IMR-90 (cell line): ENCODE data around the gene ERG28. TPM values are rescaled to one million over a fixed set of nuclear protein-coding genes. Genes with fewer than 3 reads are reported as not detected.

Experiments
- ATAC-seq: fragments of 200-7000 bp; cut with Tn5 transposase; 2 replicates; pipeline ENCODE4 v1.9.1; 2020; ENCODE audit warnings: low read depth, mild to moderate bottlenecking, moderate library complexity
- BruUV-seq: library from RNA; stranded (reverse); fragments of 400-500 nt; replicated peaks from 2 replicates; lab custom pipeline; 2021; lab: Mats Ljungman, UMichigan
- CTCF ChIA-PET: fragments of 300-600 bp; formaldehyde crosslinking; extraction: SDS; loops from one replicate; lab custom pipeline; 2021; ENCODE audit warnings: antibody characterized with exemption; lab: Yijun Ruan, JAX
- POLR2A ChIA-PET: fragments of 300-600 bp; sonication (Branson Sonifier 250); formaldehyde crosslinking; loops from one replicate; lab custom pipeline; 2022; ENCODE audit warnings: antibody characterized with exemption; ENCODE audit not compliant: unreplicated experiment; lab: Charles Lee
- DNase-seq: peaks from one replicate; pipeline ENCODE4 v3.0.0; 2013
- H2AFZ ChIP-seq: replicated peaks from 2 replicates; pipeline ENCODE3; 2013; ENCODE audit warnings: low read length, mild to moderate bottlenecking; ENCODE audit not compliant: poor library complexity
- H2AK5ac ChIP-seq: 2 replicates; pipeline ENCODE4 v1.6.1; 2013; ENCODE audit warnings: low read depth, low read length, inconsistent platforms
- H2AK9ac ChIP-seq: replicated peaks from 2 replicates; pipeline ENCODE3; 2013; ENCODE audit warnings: mild to moderate bottlenecking, low read depth, low read length, moderate library complexity; ENCODE audit not compliant: poor library complexity
- H2BK120ac ChIP-seq: 2 replicates; pipeline ENCODE4 v1.6.1; 2013; ENCODE audit warnings: low read depth, low read length, inconsistent platforms
- H2BK15ac ChIP-seq: 3 replicates; pipeline ENCODE4 v1.6.1; 2013; ENCODE audit warnings: low read depth, low read length, inconsistent platforms
- H2BK20ac ChIP-seq: 2 replicates; pipeline ENCODE4 v1.6.1; 2013; ENCODE audit warnings: low read depth, mild to moderate bottlenecking, inconsistent platforms, low read length, moderate library complexity
- H2BK5ac ChIP-seq: 2 replicates; pipeline ENCODE4 v1.6.1; 2013; ENCODE audit warnings: mild to moderate bottlenecking, low read depth, low read length, inconsistent platforms; ENCODE audit not compliant: poor library complexity, severe bottlenecking
- H3K14ac ChIP-seq: replicated peaks from 2 replicates; pipeline ENCODE4 v1.6.1; 2013; ENCODE audit warnings: low read depth, low read length, inconsistent platforms
- H3K18ac ChIP-seq: 2 replicates; pipeline ENCODE4 v1.6.1; 2013; ENCODE audit warnings: low read depth, low read length, control low read depth
- H3K23ac ChIP-seq: 2 replicates; pipeline ENCODE4 v1.6.1; 2013; ENCODE audit warnings: low read depth, low read length, inconsistent platforms
- H3K27ac ChIP-seq: 2 replicates; pipeline ENCODE4 v1.5.1; 2013; ENCODE audit warnings: mild to moderate bottlenecking, control low read depth, low read length; ENCODE audit not compliant: insufficient read depth
- H3K27me3 ChIP-seq: 2 replicates; pipeline ENCODE4 v1.6.1; 2013; ENCODE audit warnings: low read length; ENCODE audit not compliant: control insufficient read depth, insufficient read depth
- H3K36me3 ChIP-seq: 2 replicates; pipeline ENCODE4 v1.6.1; 2013; ENCODE audit warnings: low read length, mixed read lengths; ENCODE audit not compliant: control insufficient read depth, insufficient read depth
- H3K4ac ChIP-seq: 2 replicates; pipeline ENCODE4 v1.6.1; 2013; ENCODE audit warnings: low read depth, low read length, inconsistent platforms
- H3K4me1 ChIP-seq: 2 replicates; pipeline ENCODE4 v1.6.1; 2013; ENCODE audit warnings: low read length, mixed read lengths; ENCODE audit not compliant: control insufficient read depth, insufficient read depth
- H3K4me2 ChIP-seq: 2 replicates; pipeline ENCODE4 v1.6.1; 2013; ENCODE audit warnings: low read depth, mild to moderate bottlenecking, control low read depth, low read length, moderate library complexity
- H3K4me3 ChIP-seq: 2 replicates; pipeline ENCODE4 v1.5.1; 2013; ENCODE audit warnings: low read depth, mild to moderate bottlenecking, control low read depth, low read length, moderate library complexity; ENCODE audit not compliant: insufficient read depth
- H3K56ac ChIP-seq: 2 replicates; pipeline ENCODE4 v1.6.1; 2013; ENCODE audit warnings: low read length, inconsistent platforms; ENCODE audit not compliant: insufficient read depth; ENCODE audit errors: extremely low read depth
- H3K79me1 ChIP-seq, 2 experiments: 2 replicates each; pipeline ENCODE4 v1.6.1; 2013; ENCODE audit warnings: low read length in 2 of 2, inconsistent platforms in 1 of 2, low read depth in 1 of 2
- H3K9ac ChIP-seq: 2 replicates; pipeline ENCODE4 v1.6.1; 2013; ENCODE audit warnings: low read depth, low read length, control low read depth
- H3K9me1 ChIP-seq: 2 replicates; pipeline ENCODE4 v1.6.1; 2013; ENCODE audit warnings: low read length, inconsistent platforms; ENCODE audit not compliant: insufficient read depth
- H3K9me3 ChIP-seq: 2 replicates; pipeline ENCODE4 v1.6.1; 2013; ENCODE audit warnings: low read length; ENCODE audit not compliant: control insufficient read depth, insufficient read depth
- H4K20me1 ChIP-seq: 2 replicates; pipeline ENCODE4 v1.6.1; 2013; ENCODE audit warnings: low read length, inconsistent platforms; ENCODE audit not compliant: insufficient read depth
- H4K5ac ChIP-seq: 2 replicates; pipeline ENCODE4 v1.6.1; 2013; ENCODE audit warnings: mild to moderate bottlenecking, low read depth, low read length, control low read depth
- H4K8ac ChIP-seq, 2 experiments: 2 replicates each; pipeline ENCODE4 v1.6.1; 2013; ENCODE audit warnings: low read depth in 2 of 2, low read length in 2 of 2, control low read depth in 1 of 2, inconsistent platforms in 1 of 2
- H4K91ac ChIP-seq: 2 replicates; pipeline ENCODE4 v1.6.1; 2013; ENCODE audit warnings: low read depth, low read length, inconsistent platforms; ENCODE audit not compliant: insufficient read depth
- FOS ChIP-seq: fragments of 150-350 bp; IDR thresholded peaks from 2 replicates; pipeline ENCODE4 v1.6.1; 2016; ENCODE audit warnings: low read depth, low read length
- MXI1 ChIP-seq: IDR thresholded peaks from 2 replicates; pipeline ENCODE4 v1.6.1; 2012; ENCODE audit warnings: low read depth, mild to moderate bottlenecking, low read length, moderate library complexity, borderline replicate concordance
- WGBS, 2 experiments: methylation state at CpG; one replicate each; pipeline versions ENCODE4 v1.1.5 to v1.1.7; 2013; ENCODE audit warnings: missing lambda C conversion rate in 2 of 2; ENCODE audit not compliant: insufficient read length in 1 of 2; ENCODE audit errors: extremely low coverage in 2 of 2; 5-methylcytosine and 5-hydroxymethylcytosine counted together
- dilution Hi-C: fragments of 300-500 bp; cut with HindIII; formaldehyde crosslinking; loops from one replicate; pipeline ENCODE4 v1.14.3; 2018; ENCODE audit warnings: low sequenced_read_pairs; ENCODE audit not compliant: unreplicated experiment
- in situ Hi-C: fragments of 300-500 bp; cut with MboI; formaldehyde crosslinking; loops from 3 replicates; pipeline ENCODE4 v1.14.3; 2019; ENCODE audit warnings: low sequenced_read_pairs, inconsistent platforms, mixed read lengths
- intact Hi-C: fragments of 100-400 bp; cut with micrococcal nuclease; formaldehyde crosslinking; loops from 2 replicates; pipeline ENCODE4 v1.10.0; 2022
- polyA plus RNA-seq, 3 experiments: library from polyadenylated mRNA; depleted of rRNA; stranded (reverse); fragments of >200 nt; gene quantifications; 2 replicates each; pipeline ENCODE4 v1.2.3, GENCODE V29; 2012; ENCODE audit warnings: low replicate concordance in 1 of 3
- total RNA-seq: library from RNA; depleted of rRNA; stranded (reverse); fragments of >200 nt; gene quantifications from 2 replicates; pipeline ENCODE4 v1.2.3, GENCODE V29; 2012

The ERG28 gene
- total and polyA plus RNA-seq, 2 of the 4 experiments (the other 2 are of a cell fraction) = 0.90 to 15.4 TPM

DNA sequence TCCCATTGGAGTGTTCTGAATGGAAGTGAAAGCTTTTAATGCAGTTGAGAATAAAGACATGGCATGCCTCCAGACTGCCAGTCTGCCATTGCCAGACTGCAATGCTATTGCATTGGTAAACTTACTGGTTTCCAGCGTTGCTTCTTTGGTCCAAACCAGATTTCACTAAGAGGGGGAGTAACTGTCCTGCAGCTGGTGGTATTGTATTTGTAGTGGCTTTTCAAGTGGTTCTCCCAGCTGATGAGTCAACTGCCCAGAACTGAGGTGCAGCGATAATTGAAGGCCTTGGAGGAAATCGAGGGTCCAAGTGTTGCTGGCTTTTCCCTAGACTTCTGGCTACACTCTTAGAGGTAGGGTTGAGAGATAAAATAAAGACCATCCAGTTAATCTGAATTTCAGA lies 31.9 kb downstream of the ERG28 start:
- CTCF ChIA-PET = interaction anchor here (1.2 kb wide), 1 partner anchor 9 kb away, joined by 3 read pairs; no protein-coding TSS in a partner anchor
- WGBS, 2 experiments = no CpG with 5 or more reads among the region's 3 CpGs
- H3K27ac ChIP-seq = no peak overlapping the region
- H3K4ac ChIP-seq = no peak overlapping the region
- H3K79me1 ChIP-seq = no peaks in the 10 kb centered on the region
- H2BK120ac ChIP-seq = no peak overlapping the region
- H4K20me1 ChIP-seq = no peaks in the 10 kb centered on the region
- no peak overlapping the region for H2AFZ ChIP-seq
- H4K8ac ChIP-seq = no peak overlapping the region
- no peak overlapping the region for H3K4me2 ChIP-seq
- ATAC-seq (no peak), DNase-seq (no peak)
- POLR2A ChIA-PET = no interaction called here
- H3K4me1 ChIP-seq = no peaks in the 10 kb centered on the region
- H3K36me3 ChIP-seq = no peaks in the 10 kb centered on the region
- no peak overlapping the region for H3K56ac ChIP-seq
- BruUV-seq = no TSS peak
- H3K27me3 ChIP-seq = peaks cover 13% of the 10 kb centered on the region
- no peak overlapping the region for H2BK5ac ChIP-seq
- H3K14ac ChIP-seq = no peak overlapping the region
- no peaks in the 10 kb centered on the region for H3K9me3 ChIP-seq
- TF ChIP-seq FOS = no peak
- TF ChIP-seq MXI1 = no peak
- no peak overlapping the region for H3K18ac ChIP-seq
- no peak overlapping the region for H2AK9ac ChIP-seq
- in situ Hi-C loops = no loop called here
- no peak overlapping the region for H2AK5ac ChIP-seq
- no peak overlapping the region for H2BK20ac ChIP-seq
- dilution Hi-C loops = no loop called here
- no peak overlapping the region for H2BK15ac ChIP-seq
- no peaks in the 10 kb centered on the region for H3K9me1 ChIP-seq
- H3K23ac ChIP-seq = no peak overlapping the region
- no peak overlapping the region for H4K91ac ChIP-seq
- intact Hi-C loops = no loop called here
- H3K9ac ChIP-seq = no peak overlapping the region
- no peak overlapping the region for H3K4me3 ChIP-seq
- no peak overlapping the region for H4K5ac ChIP-seq
